IMR-90 (cell line): ENCODE data around the gene TRAK2. TPM values are rescaled to one million over a fixed set of nuclear protein-coding genes. Genes with fewer than 3 reads are reported as not detected.

Source experiments
- ATAC-seq: fragments of 200-7000 bp; cut with Tn5 transposase; 2 replicates; pipeline ENCODE4 v1.9.1; 2020; ENCODE audit warnings: low read depth, mild to moderate bottlenecking, moderate library complexity
- BruUV-seq: library from RNA; stranded (reverse); fragments of 400-500 nt; replicated peaks from 2 replicates; lab custom pipeline; 2021; lab: Mats Ljungman, UMichigan
- CTCF ChIA-PET: fragments of 300-600 bp; formaldehyde crosslinking; extraction: SDS; loops from one replicate; lab custom pipeline; 2021; ENCODE audit warnings: antibody characterized with exemption; lab: Yijun Ruan, JAX
- POLR2A ChIA-PET: fragments of 300-600 bp; sonication (Branson Sonifier 250); formaldehyde crosslinking; loops from one replicate; lab custom pipeline; 2022; ENCODE audit warnings: antibody characterized with exemption; ENCODE audit not compliant: unreplicated experiment; lab: Charles Lee
- DNase-seq: peaks from one replicate; pipeline ENCODE4 v3.0.0; 2013
- H2AFZ ChIP-seq: replicated peaks from 2 replicates; pipeline ENCODE3; 2013; ENCODE audit warnings: low read length, mild to moderate bottlenecking; ENCODE audit not compliant: poor library complexity
- H2AK5ac ChIP-seq: 2 replicates; pipeline ENCODE4 v1.6.1; 2013; ENCODE audit warnings: low read depth, low read length, inconsistent platforms
- H2AK9ac ChIP-seq: replicated peaks from 2 replicates; pipeline ENCODE3; 2013; ENCODE audit warnings: mild to moderate bottlenecking, low read depth, low read length, moderate library complexity; ENCODE audit not compliant: poor library complexity
- H2BK120ac ChIP-seq: 2 replicates; pipeline ENCODE4 v1.6.1; 2013; ENCODE audit warnings: low read depth, low read length, inconsistent platforms
- H2BK15ac ChIP-seq: 3 replicates; pipeline ENCODE4 v1.6.1; 2013; ENCODE audit warnings: low read depth, low read length, inconsistent platforms
- H2BK20ac ChIP-seq: 2 replicates; pipeline ENCODE4 v1.6.1; 2013; ENCODE audit warnings: low read depth, mild to moderate bottlenecking, inconsistent platforms, low read length, moderate library complexity
- H2BK5ac ChIP-seq: 2 replicates; pipeline ENCODE4 v1.6.1; 2013; ENCODE audit warnings: mild to moderate bottlenecking, low read depth, low read length, inconsistent platforms; ENCODE audit not compliant: poor library complexity, severe bottlenecking
- H3K14ac ChIP-seq: replicated peaks from 2 replicates; pipeline ENCODE4 v1.6.1; 2013; ENCODE audit warnings: low read depth, low read length, inconsistent platforms
- H3K18ac ChIP-seq: 2 replicates; pipeline ENCODE4 v1.6.1; 2013; ENCODE audit warnings: low read depth, low read length, control low read depth
- H3K23ac ChIP-seq: 2 replicates; pipeline ENCODE4 v1.6.1; 2013; ENCODE audit warnings: low read depth, low read length, inconsistent platforms
- H3K27ac ChIP-seq: 2 replicates; pipeline ENCODE4 v1.5.1; 2013; ENCODE audit warnings: mild to moderate bottlenecking, control low read depth, low read length; ENCODE audit not compliant: insufficient read depth
- H3K27me3 ChIP-seq: 2 replicates; pipeline ENCODE4 v1.6.1; 2013; ENCODE audit warnings: low read length; ENCODE audit not compliant: control insufficient read depth, insufficient read depth
- H3K36me3 ChIP-seq: 2 replicates; pipeline ENCODE4 v1.6.1; 2013; ENCODE audit warnings: low read length, mixed read lengths; ENCODE audit not compliant: control insufficient read depth, insufficient read depth
- H3K4ac ChIP-seq: 2 replicates; pipeline ENCODE4 v1.6.1; 2013; ENCODE audit warnings: low read depth, low read length, inconsistent platforms
- H3K4me1 ChIP-seq: 2 replicates; pipeline ENCODE4 v1.6.1; 2013; ENCODE audit warnings: low read length, mixed read lengths; ENCODE audit not compliant: control insufficient read depth, insufficient read depth
- H3K4me2 ChIP-seq: 2 replicates; pipeline ENCODE4 v1.6.1; 2013; ENCODE audit warnings: low read depth, mild to moderate bottlenecking, control low read depth, low read length, moderate library complexity
- H3K4me3 ChIP-seq: 2 replicates; pipeline ENCODE4 v1.5.1; 2013; ENCODE audit warnings: low read depth, mild to moderate bottlenecking, control low read depth, low read length, moderate library complexity; ENCODE audit not compliant: insufficient read depth
- H3K56ac ChIP-seq: 2 replicates; pipeline ENCODE4 v1.6.1; 2013; ENCODE audit warnings: low read length, inconsistent platforms; ENCODE audit not compliant: insufficient read depth; ENCODE audit errors: extremely low read depth
- H3K79me1 ChIP-seq, 2 experiments: 2 replicates each; pipeline ENCODE4 v1.6.1; 2013; ENCODE audit warnings: low read length in 2 of 2, inconsistent platforms in 1 of 2, low read depth in 1 of 2
- H3K9ac ChIP-seq: 2 replicates; pipeline ENCODE4 v1.6.1; 2013; ENCODE audit warnings: low read depth, low read length, control low read depth
- H3K9me1 ChIP-seq: 2 replicates; pipeline ENCODE4 v1.6.1; 2013; ENCODE audit warnings: low read length, inconsistent platforms; ENCODE audit not compliant: insufficient read depth
- H3K9me3 ChIP-seq: 2 replicates; pipeline ENCODE4 v1.6.1; 2013; ENCODE audit warnings: low read length; ENCODE audit not compliant: control insufficient read depth, insufficient read depth
- H4K20me1 ChIP-seq: 2 replicates; pipeline ENCODE4 v1.6.1; 2013; ENCODE audit warnings: low read length, inconsistent platforms; ENCODE audit not compliant: insufficient read depth
- H4K5ac ChIP-seq: 2 replicates; pipeline ENCODE4 v1.6.1; 2013; ENCODE audit warnings: mild to moderate bottlenecking, low read depth, low read length, control low read depth
- H4K8ac ChIP-seq, 2 experiments: 2 replicates each; pipeline ENCODE4 v1.6.1; 2013; ENCODE audit warnings: low read depth in 2 of 2, low read length in 2 of 2, control low read depth in 1 of 2, inconsistent platforms in 1 of 2
- H4K91ac ChIP-seq: 2 replicates; pipeline ENCODE4 v1.6.1; 2013; ENCODE audit warnings: low read depth, low read length, inconsistent platforms; ENCODE audit not compliant: insufficient read depth
- BHLHE40 ChIP-seq: fragments of 150-350 bp; IDR thresholded peaks from 2 replicates; pipeline ENCODE4 v1.6.1; 2016; ENCODE audit warnings: mild to moderate bottlenecking, low read depth, low read length
- CEBPB ChIP-seq: IDR thresholded peaks from 2 replicates; pipeline ENCODE4 v1.6.1; 2012; ENCODE audit warnings: low read depth, low read length, improper control_type of control experiment
- CHD1 ChIP-seq: IDR thresholded peaks from 2 replicates; pipeline ENCODE4 v1.6.1; 2012; ENCODE audit warnings: low read depth, low read length, improper control_type of control experiment
- CTCF ChIP-seq: conservative IDR thresholded peaks from 2 replicates; pipeline ENCODE4 v1.5.1; 2012; ENCODE audit warnings: mild to moderate bottlenecking, low read depth, low read length, improper control_type of control experiment
- FOS ChIP-seq: fragments of 150-350 bp; IDR thresholded peaks from 2 replicates; pipeline ENCODE4 v1.6.1; 2016; ENCODE audit warnings: low read depth, low read length
- MAFK ChIP-seq: IDR thresholded peaks from 2 replicates; pipeline ENCODE4 v1.6.1; 2012; ENCODE audit warnings: low read depth, low read length, improper control_type of control experiment
- MAZ ChIP-seq: IDR thresholded peaks from 2 replicates; pipeline ENCODE4 v1.6.1; 2012; ENCODE audit warnings: low read depth, mild to moderate bottlenecking, low read length, improper control_type of control experiment, moderate library complexity, borderline replicate concordance
- MXI1 ChIP-seq: IDR thresholded peaks from 2 replicates; pipeline ENCODE4 v1.6.1; 2012; ENCODE audit warnings: low read depth, mild to moderate bottlenecking, low read length, moderate library complexity, borderline replicate concordance
- NFE2L2 ChIP-seq: fragments of 150-350 bp; IDR thresholded peaks from 2 replicates; pipeline ENCODE4 v1.6.1; 2016; ENCODE audit warnings: low read depth, mild to moderate bottlenecking, low read length
- POLR2A ChIP-seq: IDR thresholded peaks from 2 replicates; pipeline ENCODE4 v1.6.1; 2012; ENCODE audit warnings: mild to moderate bottlenecking, low read depth, low read length
- RAD21 ChIP-seq: IDR thresholded peaks from 2 replicates; pipeline ENCODE4 v1.6.1; 2012; ENCODE audit warnings: low read length, improper control_type of control experiment
- RCOR1 ChIP-seq: IDR thresholded peaks from 2 replicates; pipeline ENCODE4 v1.6.1; 2012; ENCODE audit warnings: mild to moderate bottlenecking, low read length, improper control_type of control experiment; ENCODE audit not compliant: insufficient replicate concordance
- RFX5 ChIP-seq: IDR thresholded peaks from 2 replicates; pipeline ENCODE4 v1.8.0; 2012; ENCODE audit warnings: low read depth, mild to moderate bottlenecking, low read length, moderate library complexity
- SMC3 ChIP-seq: fragments of 150-350 bp; IDR thresholded peaks from 2 replicates; pipeline ENCODE4 v1.6.1; 2016; ENCODE audit warnings: low read depth, mild to moderate bottlenecking, antibody characterized with exemption, low read length, moderate library complexity
- USF2 ChIP-seq: fragments of 150-350 bp; IDR thresholded peaks from 2 replicates; pipeline ENCODE4 v1.6.1; 2017; ENCODE audit warnings: mild to moderate bottlenecking, antibody characterized with exemption, low read length, low read depth
- WGBS, 2 experiments: methylation state at CpG; one replicate each; pipeline versions ENCODE4 v1.1.5 to v1.1.7; 2013; ENCODE audit warnings: missing lambda C conversion rate in 2 of 2; ENCODE audit not compliant: insufficient read length in 1 of 2; ENCODE audit errors: extremely low coverage in 2 of 2; 5-methylcytosine and 5-hydroxymethylcytosine counted together
- dilution Hi-C: fragments of 300-500 bp; cut with HindIII; formaldehyde crosslinking; loops from one replicate; pipeline ENCODE4 v1.14.3; 2018; ENCODE audit warnings: low sequenced_read_pairs; ENCODE audit not compliant: unreplicated experiment
- in situ Hi-C: fragments of 300-500 bp; cut with MboI; formaldehyde crosslinking; loops from 3 replicates; pipeline ENCODE4 v1.14.3; 2019; ENCODE audit warnings: low sequenced_read_pairs, inconsistent platforms, mixed read lengths
- intact Hi-C: fragments of 100-400 bp; cut with micrococcal nuclease; formaldehyde crosslinking; loops from 2 replicates; pipeline ENCODE4 v1.10.0; 2022
- polyA plus RNA-seq, 3 experiments: library from polyadenylated mRNA; depleted of rRNA; stranded (reverse); fragments of >200 nt; gene quantifications; 2 replicates each; pipeline ENCODE4 v1.2.3, GENCODE V29; 2012; ENCODE audit warnings: low replicate concordance in 1 of 3
- total RNA-seq: library from RNA; depleted of rRNA; stranded (reverse); fragments of >200 nt; gene quantifications from 2 replicates; pipeline ENCODE4 v1.2.3, GENCODE V29; 2012
- TF ChIP-seq, protein P1 (sequence below): fragments of 150-350 bp; IDR thresholded peaks from 2 replicates; pipeline ENCODE4 v1.6.1; 2016; ENCODE audit warnings: low read depth, mild to moderate bottlenecking, low read length, moderate library complexity, borderline replicate concordance

The TRAK2 gene
- total and polyA plus RNA-seq, 2 of the 4 experiments (the other 2 are of a cell fraction), result 13.1 to 65.4 TPM

GRCh38 chr2:201345625-201346213, 105.5 kb downstream of the TRAK2 start:
- Histone ChIP-seq H2AK5ac (no peak overlapping the region), H3K23ac (no peak overlapping the region), H3K4me1 (no peaks in the 10 kb centered on the region), H4K8ac (no peak overlapping the region), H3K14ac (no peak overlapping the region), H3K9me1 (no peaks in the 10 kb centered on the region), H3K18ac (no peak overlapping the region), H2BK20ac (no peak overlapping the region), H3K4ac (no peak overlapping the region), H3K27ac (no peak overlapping the region), H3K9ac (no peak overlapping the region), H4K5ac (no peak overlapping the region), H2AFZ (no peak overlapping the region), H2BK120ac (no peak overlapping the region), H2AK9ac (no peak overlapping the region), H2BK5ac (no peak overlapping the region), H3K9me3 (no peaks in the 10 kb centered on the region), H3K36me3 (no peaks in the 10 kb centered on the region), H3K56ac (no peak overlapping the region), H3K4me2 (no peak overlapping the region), H4K91ac (no peak overlapping the region), H2BK15ac (no peak overlapping the region), H3K79me1 (no peaks in the 10 kb centered on the region), H3K27me3 (no peaks in the 10 kb centered on the region), H3K4me3 (no peak overlapping the region), H4K20me1 (no peaks in the 10 kb centered on the region)
- DNase-seq (no peak), ATAC-seq (no peak)
- intact Hi-C loops, result no loop called here
- POLR2A ChIA-PET, result no interaction called here
- dilution Hi-C loops, result no loop called here
- CTCF ChIA-PET, result no interaction called here
- 100% methylated on average over 4 of the region's 7 CpGs; no CpG with 5 or more reads in 1 of the 2 experiments for WGBS, 2 experiments
- TF ChIP-seq NFE2L2, result no peak
- no peak for TF ChIP-seq SMC3
- TF ChIP-seq FOS, result no peak
- no peak for TF ChIP-seq POLR2A
- TF ChIP-seq USF2, result no peak
- no peak for TF ChIP-seq CEBPB
- TF ChIP-seq MAZ, result no peak
- TF ChIP-seq MXI1, result no peak
- TF ChIP-seq CTCF, result no peak
- no peak for TF ChIP-seq RFX5
- TF ChIP-seq CHD1, result no peak
- no peak for TF ChIP-seq BHLHE40
- TF ChIP-seq RCOR1, result no peak
- TF ChIP-seq MAFK, result no peak
- no peak for TF ChIP-seq RAD21
- TF ChIP-seq, protein P1, sequence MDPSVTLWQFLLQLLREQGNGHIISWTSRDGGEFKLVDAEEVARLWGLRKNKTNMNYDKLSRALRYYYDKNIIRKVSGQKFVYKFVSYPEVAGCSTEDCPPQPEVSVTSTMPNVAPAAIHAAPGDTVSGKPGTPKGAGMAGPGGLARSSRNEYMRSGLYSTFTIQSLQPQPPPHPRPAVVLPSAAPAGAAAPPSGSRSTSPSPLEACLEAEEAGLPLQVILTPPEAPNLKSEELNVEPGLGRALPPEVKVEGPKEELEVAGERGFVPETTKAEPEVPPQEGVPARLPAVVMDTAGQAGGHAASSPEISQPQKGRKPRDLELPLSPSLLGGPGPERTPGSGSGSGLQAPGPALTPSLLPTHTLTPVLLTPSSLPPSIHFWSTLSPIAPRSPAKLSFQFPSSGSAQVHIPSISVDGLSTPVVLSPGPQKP, result no peak
- in situ Hi-C loops, result no loop called here
- no TSS peak for BruUV-seq
